ENCODE data around the gene SLC25A27. TPM values are rescaled to one million over a fixed set of nuclear protein-coding genes. Genes with fewer than 3 reads are reported as not detected.
"Not testable (repeated sequence)": the region's sequence is repeated elsewhere in the genome, so short reads cannot be mapped to it uniquely, and the experiment has no call there.

The SLC25A27 gene
- total RNA-seq, 2 experiments from 2014 or later: 1.2 to 1.5 TPM

DNA sequence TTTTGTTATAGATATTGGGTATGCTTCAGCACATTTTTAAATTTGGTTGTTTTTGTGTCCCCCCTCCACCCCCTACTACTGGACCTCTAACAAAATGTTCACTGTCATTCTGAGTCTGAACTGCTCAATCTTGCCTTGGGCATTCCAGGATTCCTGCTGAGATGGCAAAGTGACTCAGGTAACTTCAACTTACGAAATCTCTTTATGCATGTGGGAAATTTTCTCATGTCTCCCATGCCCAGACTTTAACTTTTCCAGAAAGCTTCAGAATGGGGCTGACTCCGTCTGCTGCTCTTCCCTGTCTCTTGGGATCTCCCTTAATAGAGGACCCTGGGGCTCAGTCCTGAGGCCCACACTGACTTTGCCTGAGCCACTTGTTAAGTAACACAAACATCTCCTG, 14.1 kb upstream of the SLC25A27 start:
- intact Hi-C loops (cut with DNase I, micrococcal nuclease): no loop called here

DNA sequence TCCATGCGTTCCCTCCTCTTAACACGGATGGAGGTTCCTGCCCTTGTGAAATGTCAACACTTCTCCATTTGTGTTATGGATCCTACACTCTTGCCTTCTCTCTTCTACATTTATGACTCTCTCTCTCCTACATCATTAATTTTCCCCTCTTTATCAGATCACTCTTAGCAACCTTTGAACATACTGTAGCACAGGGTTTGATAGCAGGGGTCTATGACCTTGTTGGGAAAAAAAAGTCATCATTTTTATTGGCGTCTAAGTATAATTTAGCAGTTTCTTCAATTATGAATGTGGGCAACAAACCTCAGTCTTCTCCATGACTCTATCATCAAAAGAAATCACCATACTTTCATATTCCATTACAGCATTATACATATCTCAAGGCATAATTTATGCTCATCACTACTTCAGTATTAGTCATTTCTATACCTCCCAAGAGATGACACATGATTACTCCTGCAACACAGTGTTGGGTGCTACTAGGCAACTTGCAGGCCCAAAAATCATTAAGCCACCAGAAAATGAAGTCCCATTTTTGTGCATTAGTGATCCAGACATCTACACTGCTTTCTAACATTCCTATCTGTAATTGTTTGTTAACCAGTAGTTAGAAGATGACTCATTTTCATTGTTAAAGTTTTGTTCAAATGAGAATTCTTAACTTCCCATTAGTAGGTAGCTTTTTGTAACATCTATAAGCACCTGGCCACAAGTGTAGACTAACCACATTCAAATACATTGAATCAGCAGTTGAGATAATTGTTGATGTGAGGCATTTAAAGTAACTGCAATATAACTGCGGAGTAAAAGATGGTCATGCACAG, 9.6 kb upstream of the SLC25A27 start:
- Histone ChIP-seq H3K27me3 (ENCODE audit: control insufficient read depth in 1 of 2, insufficient read depth in 2 of 2, low read length in 2 of 2) (no peaks in the 10 kb centered on the region), H3K9me3 (ENCODE audit: control insufficient read depth in 1 of 2, insufficient read depth in 1 of 2, low read length in 2 of 2) (no peaks in the 10 kb centered on the region), H3K4me3 (ENCODE audit: low read length) (no peak overlapping the region), H3K36me3 (ENCODE audit: insufficient read depth, low read length) (no peaks in the 10 kb centered on the region), H3K4me1 (ENCODE audit: insufficient read depth, low read length) (no peaks in the 10 kb centered on the region), H3K27ac (ENCODE audit: low read depth in 1 of 2, low read length in 2 of 2) (no peak overlapping the region)
- CTCF ChIA-PET: no interaction called here
- intact Hi-C loops (cut with DNase I, micrococcal nuclease): no loop called here
- Mint-ChIP-seq H3K4me3 (no peak overlapping the region), H3K27ac (no peak overlapping the region), H3K4me1 (ENCODE audit: low read depth) (no peaks in the 10 kb centered on the region), H3K9me3 (no peaks in the 10 kb centered on the region), H3K36me3 (ENCODE audit: low read depth) (no peaks in the 10 kb centered on the region), H3K27me3 (peaks cover 19% of the 10 kb centered on the region)
- ATAC-seq (ENCODE audit: poor library complexity): no peak
- POLR2A ChIA-PET: no interaction called here
- no peak for TF ChIP-seq CTCF (IDR thresholded peaks at IDR 0.05)
- no peak for DNase-seq

More for the DNA sequence above, 14.1 kb upstream of the SLC25A27 start:
- H3K9me3 Mint-ChIP-seq: no peaks in the 10 kb centered on the region
- H3K27ac ChIP-seq (ENCODE audit: low read depth in 1 of 2, low read length in 2 of 2): no peak overlapping the region
- H3K4me3 ChIP-seq (ENCODE audit: low read length): no peak overlapping the region
- no peak for DNase-seq
- no peak overlapping the region for H3K4me3 Mint-ChIP-seq
- peaks cover 34% of the 10 kb centered on the region for H3K27me3 Mint-ChIP-seq
- H3K4me1 Mint-ChIP-seq (ENCODE audit: low read depth): no peaks in the 10 kb centered on the region
- no peaks in the 10 kb centered on the region for H3K4me1 ChIP-seq (ENCODE audit: insufficient read depth, low read length)
- POLR2A ChIA-PET: no interaction called here
- H3K36me3 Mint-ChIP-seq (ENCODE audit: low read depth): no peaks in the 10 kb centered on the region
- ATAC-seq (ENCODE audit: poor library complexity): no peak
- CTCF ChIA-PET: no interaction called here
- no peaks in the 10 kb centered on the region for H3K36me3 ChIP-seq (ENCODE audit: insufficient read depth, low read length)
- no peaks in the 10 kb centered on the region for H3K9me3 ChIP-seq (ENCODE audit: control insufficient read depth in 1 of 2, insufficient read depth in 1 of 2, low read length in 2 of 2)
- H3K27ac Mint-ChIP-seq: no peak overlapping the region
- TF ChIP-seq CTCF (IDR thresholded peaks at IDR 0.05): no peak
- H3K27me3 ChIP-seq (ENCODE audit: control insufficient read depth in 1 of 2, insufficient read depth in 2 of 2, low read length in 2 of 2): no peaks in the 10 kb centered on the region

- POLR2A ChIA-PET: no interaction called here
- no peak for ATAC-seq (ENCODE audit: poor library complexity)
- CTCF ChIA-PET: no interaction called here
- Histone ChIP-seq H3K9me3 (ENCODE audit: control insufficient read depth in 1 of 2, insufficient read depth in 1 of 2, low read length in 2 of 2) (no peaks in the 10 kb centered on the region), H3K4me3 (ENCODE audit: low read length) (no peak overlapping the region), H3K27ac (ENCODE audit: low read depth in 1 of 2, low read length in 2 of 2) (no peak overlapping the region), H3K27me3 (ENCODE audit: control insufficient read depth in 1 of 2, insufficient read depth in 2 of 2, low read length in 2 of 2) (no peaks in the 10 kb centered on the region), H3K4me1 (ENCODE audit: insufficient read depth, low read length) (no peaks in the 10 kb centered on the region), H3K36me3 (ENCODE audit: insufficient read depth, low read length) (no peaks in the 10 kb centered on the region)
- intact Hi-C loops (cut with DNase I, micrococcal nuclease): no loop called here
- Mint-ChIP-seq H3K4me1 (ENCODE audit: low read depth) (no peaks in the 10 kb centered on the region), H3K9me3 (no peaks in the 10 kb centered on the region), H3K4me3 (no peak overlapping the region), H3K36me3 (ENCODE audit: low read depth) (no peaks in the 10 kb centered on the region), H3K27ac (no peak overlapping the region), H3K27me3 (peaks cover 18% of the 10 kb centered on the region)
- TF ChIP-seq CTCF (IDR thresholded peaks at IDR 0.05): no peak
- no peak for DNase-seq
Measured at GRCh38 chr6:46645265-46645664, 7.5 kb upstream of the SLC25A27 start.

- intact Hi-C loops (cut with DNase I, micrococcal nuclease); DNase-seq; CTCF ChIA-PET; H3K9me3 Mint-ChIP-seq; H3K4me3 ChIP-seq (ENCODE audit: low read length); H3K4me3 Mint-ChIP-seq; H3K27ac Mint-ChIP-seq; POLR2A ChIA-PET; H3K4me1 ChIP-seq (ENCODE audit: insufficient read depth, low read length); H3K27ac ChIP-seq (ENCODE audit: low read depth in 1 of 2, low read length in 2 of 2); H3K9me3 ChIP-seq (ENCODE audit: control insufficient read depth in 1 of 2, insufficient read depth in 1 of 2, low read length in 2 of 2); ATAC-seq (ENCODE audit: poor library complexity); H3K36me3 ChIP-seq (ENCODE audit: insufficient read depth, low read length); H3K36me3 Mint-ChIP-seq (ENCODE audit: low read depth): not testable (repeated sequence)
- Mint-ChIP-seq H3K27me3 (peaks cover 40% of the 10 kb centered on the region), H3K4me1 (ENCODE audit: low read depth) (peaks cover 11% of the 10 kb centered on the region)
- peaks cover 7 to 18% of the 10 kb centered on the region in 2 experiments for H3K27me3 ChIP-seq (ENCODE audit: control insufficient read depth in 1 of 2, insufficient read depth in 2 of 2, low read length in 2 of 2)
Measured at GRCh38 chr6:46648108-46648507, 4.7 kb upstream of the SLC25A27 start.

Measured in CD4-positive, alpha-beta T cell (primary cell).